Spleen (tissue), 7 donors: ENCODE results near the gene C21orf58.

Experiments
- CTCF ChIP-seq, 11 experiments: fragments of 200-600 bp in 7 of 11; fragments of 450-650 bp in 4 of 11; sonication (generic) in 4 of 11; IDR thresholded peaks in 8 of 11; conservative IDR thresholded peaks in 3 of 11; 1 replicate in 7 of 11; 2 replicates in 4 of 11; pipeline versions ENCODE4 v1.4.0 to v1.8.0; 2016 to 2021; ENCODE audit warnings: antibody characterized with exemption in 11 of 11, inconsistent platforms in 4 of 11, mild to moderate bottlenecking in 1 of 11
- POLR2A ChIP-seq, 3 donors: fragments of 450-650 bp; IDR thresholded peaks; one replicate each; pipeline ENCODE4 v1.5.1; 2017; ENCODE audit warnings: antibody characterized with exemption in 3 of 3, mild to moderate bottlenecking in 1 of 3
- donor health status: DM: no; HTN: no; CAD: no; lungs with moderate emphysema.
- donor health status: DM: no; HTN: no; CAD: no.
- donor health status: DM: no; HTN: no; CAD: no.

DNA sequence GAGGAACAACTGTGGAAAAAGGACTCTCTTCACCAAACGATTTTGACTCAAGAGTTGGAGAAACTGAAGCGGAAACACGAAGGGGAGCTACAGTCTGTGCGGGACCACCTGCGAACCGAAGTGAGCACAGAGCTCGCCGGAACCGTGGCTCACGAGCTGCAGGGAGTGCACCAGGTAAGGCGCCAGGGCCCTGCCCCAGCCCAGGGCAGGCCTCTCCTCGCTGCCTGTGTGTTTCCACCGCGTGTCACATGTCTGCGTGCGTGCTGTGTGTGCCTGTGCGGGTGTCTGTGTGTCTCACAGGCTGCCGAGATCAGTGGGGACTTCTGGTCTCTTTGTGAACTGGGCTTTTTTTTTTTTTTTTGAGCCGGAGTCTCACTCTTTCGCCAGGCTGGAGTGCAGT lies 43.3 kb upstream of the C21orf58 start:
- TF ChIP-seq CTCF (IDR thresholded peaks at IDR 0.05 in 8 of 11, conservative IDR thresholded peaks at IDR 0.05 in 3 of 11) (no peak), POLR2A (IDR thresholded peaks at IDR 0.05) (no peak)
